Neural cell (in vitro differentiated cells): ENCODE data around the gene DDX56.

Source experiments
- CTCF ChIP-seq: fragments of 450-650 bp; IDR thresholded peaks from 2 replicates; pipeline ENCODE4 v1.5.1; 2014; ENCODE audit warnings: antibody characterized with exemption, mild to moderate bottlenecking, moderate library complexity; ENCODE audit not compliant: poor library complexity, severe bottlenecking
- EP300 ChIP-seq: fragments of 450-650 bp; conservative IDR thresholded peaks from 2 replicates; pipeline ENCODE4 v1.6.1; 2014; ENCODE audit warnings: antibody characterized with exemption, mild to moderate bottlenecking, moderate library complexity; ENCODE audit not compliant: poor library complexity, severe bottlenecking
- EZH2 ChIP-seq: fragments of 200-600, 300-800 bp; shearing (Covaris generic), sonication (generic); IDR thresholded peaks from 2 replicates; pipeline ENCODE4 v1.6.1; 2014; ENCODE audit warnings: antibody characterized with exemption, low read length, borderline replicate concordance, mild to moderate bottlenecking; ENCODE audit not compliant: insufficient read depth, poor library complexity, severe bottlenecking
- MXI1 ChIP-seq: fragments of 450-650 bp; conservative IDR thresholded peaks from 2 replicates; pipeline ENCODE4 v1.6.1; 2014; ENCODE audit warnings: antibody characterized with exemption, mild to moderate bottlenecking; ENCODE audit not compliant: poor library complexity, severe bottlenecking
- POLR2AphosphoS5 ChIP-seq: IDR thresholded peaks from 2 replicates; pipeline ENCODE4 v1.6.1; 2012
- RAD21 ChIP-seq: fragments of 450-650 bp; conservative IDR thresholded peaks from 2 replicates; pipeline ENCODE4 v1.6.1; 2014; ENCODE audit warnings: antibody characterized with exemption, mild to moderate bottlenecking, moderate library complexity
- REST ChIP-seq: IDR thresholded peaks from 2 replicates; pipeline ENCODE4 v1.6.1; 2012; ENCODE audit warnings: borderline replicate concordance
- SMC3 ChIP-seq: fragments of 450-650 bp; conservative IDR thresholded peaks from 2 replicates; pipeline ENCODE4 v1.6.1; 2014; ENCODE audit warnings: antibody characterized with exemption, mild to moderate bottlenecking, moderate library complexity; ENCODE audit not compliant: poor library complexity
- TAF1 ChIP-seq: IDR thresholded peaks from 2 replicates; pipeline ENCODE4 v1.6.1; 2012; ENCODE audit warnings: low read depth

- TF ChIP-seq CTCF (peak; percentile 32), EZH2 (no peak), MXI1 (no peak), REST (no peak), TAF1 (no peak), POLR2AphosphoS5 (no peak), RAD21 (no peak), SMC3 (no peak), EP300 (no peak)
These were observed 39.2 kb downstream of the DDX56 start for GRCh38 chr7:44534501-44534900.
